ENCODE results near the gene ACTR8. TPM values are rescaled to one million over a fixed set of nuclear protein-coding genes. Genes with fewer than 3 reads are reported as not detected.

ACTR8 gene
- total and polyA plus RNA-seq, 2 of the 13 experiments (the other 11 are each of a cell fraction or from before 2014, with no cell fraction given) = 15.5 to 29.0 TPM

- TF ChIP-seq ZBED4 (CRISPR knock-in tag; IDR thresholded peaks at IDR 0.05; ENCODE audit: borderline replicate concordance) = no peak
- no peak for TF ChIP-seq ZKSCAN5 (CRISPR knock-in tag; IDR thresholded peaks at IDR 0.05)
- no peak for TF ChIP-seq PHF5A (CRISPR knock-in tag; IDR thresholded peaks at IDR 0.05; ENCODE audit: low read depth, unreplicated experiment)
- no peak for TF ChIP-seq DNMT1 (CRISPR knock-in tag; IDR thresholded peaks at IDR 0.05)
- no peak for TF ChIP-seq MLLT10 (CRISPR knock-in tag; IDR thresholded peaks at IDR 0.05)
- no peak for TF ChIP-seq EED (CRISPR knock-in tag; IDR thresholded peaks at IDR 0.05)
- no peak for TF ChIP-seq ARID3A (IDR thresholded peaks at IDR 0.05; ENCODE audit: low read depth, low read length)
- no peak for TF ChIP-seq ZNF510 (CRISPR knock-in tag; IDR thresholded peaks at IDR 0.05; ENCODE audit: low read depth)
- TF ChIP-seq ZNF333 (CRISPR knock-in tag; IDR thresholded peaks at IDR 0.05; ENCODE audit: borderline replicate concordance) = no peak
These were observed 60.3 kb downstream of the ACTR8 start (continued) for GRCh38 chr3:53821631-53822121.

Measured in HepG2 (cell line).